CD4-positive, CD25-positive, alpha-beta regulatory T cell (primary cell): ENCODE data around the gene NELFCD. TPM values are rescaled to one million over a fixed set of nuclear protein-coding genes. Genes with fewer than 3 reads are reported as not detected.

Source experiments
- ATAC-seq, 2 donors: fragments of 150-1000 bp; cut with Tn5 transposase; one replicate each; pipeline ENCODE4 v1.10.0; 2021; ENCODE audit warnings: low read depth in 2 of 2, moderate number of reproducible peaks in 2 of 2, moderate library complexity in 1 of 2
- DNase-seq, 3 donors: peaks; one replicate each; pipeline versions ENCODE4 v3.0.0 to v3.0.0-alpha.2; 2012 to 2022; ENCODE audit warnings: mixed read lengths in 1 of 3
- H3K27ac ChIP-seq: one replicate; pipeline ENCODE4 v1.7.0; 2013; ENCODE audit warnings: mild to moderate bottlenecking, low read length; ENCODE audit not compliant: insufficient read depth, poor library complexity, severe bottlenecking
- H3K27me3 ChIP-seq: one replicate; pipeline ENCODE4 v1.7.0; 2013; ENCODE audit warnings: low read length; ENCODE audit not compliant: control insufficient read depth, insufficient read depth
- H3K36me3 ChIP-seq: one replicate; pipeline ENCODE4 v1.7.0; 2013; ENCODE audit warnings: mild to moderate bottlenecking, low read length, moderate library complexity; ENCODE audit not compliant: control insufficient read depth, insufficient read depth
- H3K4me1 ChIP-seq: 2 replicates; pipeline ENCODE4 v1.7.0; 2013; ENCODE audit warnings: mild to moderate bottlenecking, low read length; ENCODE audit not compliant: insufficient read depth, control insufficient read depth, poor library complexity, severe bottlenecking
- H3K4me3 ChIP-seq: one replicate; pipeline ENCODE4 v1.7.0; 2013; ENCODE audit warnings: low read depth, mild to moderate bottlenecking, low read length, moderate library complexity
- H3K9me3 ChIP-seq, 2 experiments: 1 replicate in 1 of 2; 2 replicates in 1 of 2; pipeline ENCODE4 v1.7.0; 2013; ENCODE audit warnings: low read length in 2 of 2, mild to moderate bottlenecking in 1 of 2, moderate library complexity in 1 of 2; ENCODE audit not compliant: control insufficient read depth in 2 of 2
- H3K27ac Mint-ChIP-seq, 3 donors: one replicate each; pipeline ENCODE4 v1.8.0; 2020 to 2022; ENCODE audit warnings: mild to moderate bottlenecking in 3 of 3, mixed read lengths in 3 of 3, moderate library complexity in 2 of 3
- H3K27me3 Mint-ChIP-seq: one replicate; pipeline ENCODE4 v1.8.0; 2022; ENCODE audit warnings: mild to moderate bottlenecking, mixed read lengths
- H3K36me3 Mint-ChIP-seq: one replicate; pipeline ENCODE4 v1.8.0; 2020; ENCODE audit warnings: mixed read lengths
- H3K4me1 Mint-ChIP-seq, 4 donors: one replicate each; pipeline ENCODE4 v1.8.0; 2020 to 2022; ENCODE audit warnings: mixed read lengths in 4 of 4, mild to moderate bottlenecking in 1 of 4
- H3K4me3 Mint-ChIP-seq, 4 donors: one replicate each; pipeline ENCODE4 v1.8.0; 2020 to 2022; ENCODE audit warnings: mild to moderate bottlenecking in 4 of 4, mixed read lengths in 4 of 4, moderate library complexity in 3 of 4
- H3K9me3 Mint-ChIP-seq, 7 donors: one replicate each; pipeline ENCODE4 v1.8.0; 2020 to 2022; ENCODE audit warnings: mixed read lengths in 7 of 7, mild to moderate bottlenecking in 3 of 7, moderate library complexity in 2 of 7
- polyA plus RNA-seq, 4 donors: library from polyadenylated mRNA; unstranded; fragments of 300-500 nt; fragmentation: Illumina TruSeq; gene quantifications; one replicate each; pipeline ENCODE4 v1.2.3, GENCODE V29; 2021
- total RNA-seq: library from RNA; stranded (reverse); gene quantifications from one replicate; pipeline ENCODE4 v1.2.3, GENCODE V29; 2022

Gene NELFCD, protein sequence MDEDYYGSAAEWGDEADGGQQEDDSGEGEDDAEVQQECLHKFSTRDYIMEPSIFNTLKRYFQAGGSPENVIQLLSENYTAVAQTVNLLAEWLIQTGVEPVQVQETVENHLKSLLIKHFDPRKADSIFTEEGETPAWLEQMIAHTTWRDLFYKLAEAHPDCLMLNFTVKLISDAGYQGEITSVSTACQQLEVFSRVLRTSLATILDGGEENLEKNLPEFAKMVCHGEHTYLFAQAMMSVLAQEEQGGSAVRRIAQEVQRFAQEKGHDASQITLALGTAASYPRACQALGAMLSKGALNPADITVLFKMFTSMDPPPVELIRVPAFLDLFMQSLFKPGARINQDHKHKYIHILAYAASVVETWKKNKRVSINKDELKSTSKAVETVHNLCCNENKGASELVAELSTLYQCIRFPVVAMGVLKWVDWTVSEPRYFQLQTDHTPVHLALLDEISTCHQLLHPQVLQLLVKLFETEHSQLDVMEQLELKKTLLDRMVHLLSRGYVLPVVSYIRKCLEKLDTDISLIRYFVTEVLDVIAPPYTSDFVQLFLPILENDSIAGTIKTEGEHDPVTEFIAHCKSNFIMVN
- total RNA-seq (66.3 TPM), polyA plus RNA-seq (10 to 100 TPM; 58.6 to 68.2 (median 59.4) TPM)

DNA sequence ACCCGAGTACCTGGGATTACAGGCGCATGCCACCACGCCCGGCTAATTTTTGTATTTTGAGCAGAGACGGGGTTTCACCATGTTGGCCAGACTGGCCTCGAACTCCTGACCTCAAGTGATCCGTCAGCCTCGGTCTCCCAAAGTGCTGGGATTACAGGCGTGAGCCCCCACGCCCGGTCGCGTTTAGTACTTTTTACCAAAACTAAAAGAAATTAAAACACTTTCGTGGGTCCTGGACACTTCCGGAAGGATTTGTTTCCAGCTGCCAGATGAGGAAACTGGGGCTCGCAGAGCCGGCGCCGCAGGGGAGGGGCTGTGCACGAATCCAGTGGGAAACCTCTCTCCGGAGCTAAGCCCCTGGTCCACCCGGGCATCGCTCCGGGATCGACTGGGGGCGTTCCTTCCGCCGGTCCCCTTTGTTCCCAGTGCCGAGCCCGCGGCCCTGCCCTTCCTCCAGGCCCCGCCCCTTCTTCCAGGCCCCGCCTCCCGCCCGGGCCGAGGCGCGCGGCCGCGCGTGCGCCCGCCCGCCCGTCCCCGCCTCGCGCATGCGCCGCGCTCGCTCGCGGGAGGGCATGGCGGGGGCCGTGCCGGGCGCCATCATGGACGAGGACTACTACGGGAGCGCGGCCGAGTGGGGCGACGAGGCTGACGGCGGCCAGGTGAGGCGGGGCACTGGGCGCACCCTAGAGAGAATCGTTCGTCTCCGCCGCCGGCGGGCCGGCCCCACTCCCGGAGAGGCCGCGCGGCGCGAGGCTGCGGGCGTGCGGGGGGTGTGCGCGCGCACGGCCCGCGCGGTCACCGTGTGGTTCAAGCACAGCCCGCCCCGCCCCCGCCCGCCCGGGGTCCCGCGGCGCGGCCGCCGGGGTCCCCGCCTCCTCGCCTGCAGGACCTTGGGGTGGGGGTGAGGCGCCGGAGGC is at the start of gene NELFCD:
TSS of gene NELFCD (plus strand) at position 546 of the 917 bp plus-strand sequence. CDS start at position 600, 54 bp downstream.
- Mint-ChIP-seq H3K9me3 (peaks cover 0 to 9% (median 2%) of the 10 kb centered on the region in 7 donors), H3K27ac (peak within 1 kb of the TSS; percentile 57 to 83 (median 76)), H3K4me3 (peak within 1 kb of the TSS; percentile 94 to 97 (median 94)), H3K36me3 (peaks cover 4% of the 10 kb centered on the region), H3K27me3 (peaks cover 12% of the 10 kb centered on the region), H3K4me1 (peaks cover 18 to 43% (median 33%) of the 10 kb centered on the region in 4 donors)
- Histone ChIP-seq H3K4me3 (peak within 1 kb of the TSS; percentile 82), H3K36me3 (peaks cover 4% of the 10 kb centered on the region), H3K27me3 (no peaks in the 10 kb centered on the region), H3K4me1 (peaks cover 25% of the 10 kb centered on the region), H3K9me3 (peaks cover 3 to 4% of the 10 kb centered on the region in 2 experiments), H3K27ac (peak within 1 kb of the TSS; percentile 51)
- DNase-seq (peak; percentile 80 to 88 (median 84)), ATAC-seq (peak; percentile 88 to 89)

DNA sequence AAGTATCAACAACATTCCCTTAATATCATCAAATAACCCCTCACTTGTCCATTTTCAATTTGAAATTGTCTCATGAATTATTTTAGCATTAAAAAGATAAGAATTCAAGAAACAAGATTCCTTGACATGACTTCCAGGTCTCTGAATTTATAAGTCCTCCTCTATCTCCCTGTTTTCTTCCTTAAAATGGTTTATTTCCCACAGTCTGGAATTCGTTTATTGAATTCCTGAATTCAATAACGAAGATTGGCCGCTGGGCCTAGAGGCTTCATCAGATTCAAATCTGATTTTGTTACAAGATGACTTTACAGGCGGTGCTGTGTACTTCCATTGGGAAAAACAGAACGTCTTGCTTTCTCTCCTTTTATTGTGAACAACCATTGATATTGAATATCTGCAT is 48.9 kb upstream of the NELFCD start:
- Histone ChIP-seq H3K4me3 (no peak overlapping the region), H3K9me3 (no peaks in the 10 kb centered on the region), H3K36me3 (no peaks in the 10 kb centered on the region), H3K4me1 (no peaks in the 10 kb centered on the region), H3K27ac (no peak overlapping the region), H3K27me3 (peaks cover 9% of the 10 kb centered on the region)
- no peaks in the 10 kb centered on the region for H3K4me1 Mint-ChIP-seq
- no peaks in the 10 kb centered on the region for H3K36me3 Mint-ChIP-seq
- ATAC-seq (no peak), DNase-seq (no peak)
- no peak overlapping the region for H3K4me3 Mint-ChIP-seq
- H3K9me3 Mint-ChIP-seq, result peaks cover 0 to 7% (median 3%) of the 10 kb centered on the region in 7 donors
- no peak overlapping the region for H3K27ac Mint-ChIP-seq
- H3K27me3 Mint-ChIP-seq, result peaks cover 50% of the 10 kb centered on the region

DNA sequence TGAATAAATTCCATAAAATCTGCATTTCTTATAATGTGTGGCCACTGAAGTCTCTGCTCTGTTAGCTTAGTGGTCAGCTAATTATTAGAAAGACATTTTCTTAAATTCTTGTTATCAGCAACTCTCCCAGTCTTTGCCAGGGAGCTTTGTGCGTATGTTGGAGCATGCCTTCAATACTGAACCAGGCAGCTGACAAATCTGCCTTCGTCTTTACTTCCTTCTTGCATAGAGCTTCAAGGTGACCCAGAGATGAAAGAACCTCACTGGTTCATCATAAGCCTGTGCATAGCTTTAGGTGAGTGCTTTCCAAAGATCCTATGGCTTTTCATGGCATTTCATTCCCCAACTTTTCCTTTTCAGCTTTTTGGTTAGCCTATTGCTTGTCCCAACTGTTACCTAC is 43.0 kb upstream of the NELFCD start:
- ATAC-seq, result no peak
- Mint-ChIP-seq H3K27me3 (peaks cover 75% of the 10 kb centered on the region), H3K4me3 (no peak overlapping the region)

DNA sequence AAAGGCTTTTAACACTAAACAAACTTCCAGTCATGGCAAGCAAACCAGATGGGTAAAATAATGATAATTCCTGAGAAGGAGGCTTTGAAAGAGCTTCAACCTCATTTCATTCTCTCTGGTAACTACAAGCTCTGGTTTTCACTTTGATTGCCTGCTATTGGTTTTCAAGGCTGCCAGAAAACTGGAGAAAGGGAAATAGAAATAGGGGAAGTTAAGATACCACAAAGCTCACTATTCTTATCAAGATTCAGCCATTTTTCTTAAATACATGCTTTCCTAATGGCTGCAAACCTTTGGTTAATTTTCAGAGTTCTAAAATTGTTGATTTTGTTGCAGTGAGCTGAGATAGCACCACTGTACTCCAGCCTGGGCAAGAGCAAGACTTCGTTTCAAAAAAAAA is 42.5 kb upstream of the NELFCD start:
- no peaks in the 10 kb centered on the region for H3K4me1 Mint-ChIP-seq
- H3K4me3 ChIP-seq, result no peak overlapping the region
- ATAC-seq (no peak), DNase-seq (no peak)
- no peaks in the 10 kb centered on the region for H3K4me1 ChIP-seq
- H3K4me3 Mint-ChIP-seq, result no peak overlapping the region
- peaks cover 74% of the 10 kb centered on the region for H3K27me3 Mint-ChIP-seq
- no peaks in the 10 kb centered on the region for H3K9me3 ChIP-seq
- no peaks in the 10 kb centered on the region for H3K36me3 Mint-ChIP-seq
- H3K9me3 Mint-ChIP-seq, result peaks cover 0 to 7% (median 3%) of the 10 kb centered on the region in 7 donors
- H3K27ac Mint-ChIP-seq, result no peak overlapping the region
- no peak overlapping the region for H3K27ac ChIP-seq
- H3K36me3 ChIP-seq, result no peaks in the 10 kb centered on the region
- H3K27me3 ChIP-seq, result peaks cover 13% of the 10 kb centered on the region

More for the DNA sequence above, 43.0 kb upstream of the NELFCD start:
- Mint-ChIP-seq H3K27ac (no peak overlapping the region), H3K9me3 (peaks cover 0 to 7% (median 3%) of the 10 kb centered on the region in 7 donors), H3K36me3 (no peaks in the 10 kb centered on the region), H3K4me1 (no peaks in the 10 kb centered on the region)
- no peaks in the 10 kb centered on the region for H3K9me3 ChIP-seq
- H3K27ac ChIP-seq, result no peak overlapping the region
- H3K36me3 ChIP-seq, result no peaks in the 10 kb centered on the region
- DNase-seq, result no peak
- no peak overlapping the region for H3K4me3 ChIP-seq
- no peaks in the 10 kb centered on the region for H3K4me1 ChIP-seq
- peaks cover 13% of the 10 kb centered on the region for H3K27me3 ChIP-seq

DNA sequence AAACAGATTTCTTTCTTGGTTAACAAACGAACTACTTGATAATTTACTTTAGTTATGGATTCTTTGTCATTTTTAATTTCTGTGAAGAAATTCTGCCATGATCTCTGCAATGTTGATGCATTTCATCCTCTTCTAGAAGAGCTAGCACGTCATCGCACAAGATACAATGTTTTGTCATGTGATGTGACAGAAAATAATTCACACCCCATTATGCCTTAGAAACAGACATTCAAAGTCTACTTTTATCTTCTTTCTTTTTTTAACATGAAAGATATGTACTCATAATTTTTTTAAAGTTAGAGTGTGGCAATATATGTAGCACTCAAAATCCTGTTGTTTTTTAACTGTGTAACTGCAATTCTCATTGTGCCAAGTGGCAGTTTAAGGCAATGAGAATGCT is 39.6 kb upstream of the NELFCD start:
- no peak overlapping the region for H3K4me3 Mint-ChIP-seq
- H3K4me1 ChIP-seq, result no peaks in the 10 kb centered on the region
- H3K27ac ChIP-seq, result no peak overlapping the region
- H3K27me3 ChIP-seq, result peaks cover 13% of the 10 kb centered on the region
- no peaks in the 10 kb centered on the region for H3K9me3 ChIP-seq
- no peaks in the 10 kb centered on the region for H3K36me3 Mint-ChIP-seq
- no peak for DNase-seq
- peaks cover 56% of the 10 kb centered on the region for H3K27me3 Mint-ChIP-seq
- ATAC-seq, result no peak
- no peak overlapping the region for H3K4me3 ChIP-seq
- no peaks in the 10 kb centered on the region for H3K36me3 ChIP-seq
- no peaks in the 10 kb centered on the region for H3K4me1 Mint-ChIP-seq
- peaks cover 0 to 1% (median 0%) of the 10 kb centered on the region in 7 donors for H3K9me3 Mint-ChIP-seq
- H3K27ac Mint-ChIP-seq, result no peak overlapping the region

DNA sequence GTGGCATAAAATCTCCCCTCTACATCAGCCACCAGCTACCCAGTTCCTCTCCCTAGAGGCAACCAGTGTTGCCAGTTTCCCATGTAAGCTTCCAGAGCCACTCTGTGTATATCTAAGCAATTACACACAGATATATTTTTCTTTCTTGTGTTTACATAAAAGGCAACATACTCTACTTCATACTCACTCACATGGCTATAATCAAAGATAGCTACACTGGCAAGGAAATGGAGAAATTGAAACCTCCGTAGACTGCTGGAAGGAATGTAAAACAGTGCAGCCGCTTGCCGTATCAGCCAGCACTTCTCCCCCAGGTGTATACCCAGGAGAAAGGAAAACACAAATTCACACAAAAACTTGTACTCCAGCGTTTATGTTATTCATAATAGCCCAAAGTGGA is 38.5 kb upstream of the NELFCD start:
- peaks cover 13% of the 10 kb centered on the region for H3K27me3 ChIP-seq
- H3K9me3 ChIP-seq, result no peaks in the 10 kb centered on the region
- DNase-seq (no peak), ATAC-seq (no peak)
- no peaks in the 10 kb centered on the region for H3K36me3 Mint-ChIP-seq
- H3K27me3 Mint-ChIP-seq, result peaks cover 50% of the 10 kb centered on the region
- no peaks in the 10 kb centered on the region for H3K4me1 Mint-ChIP-seq
- H3K9me3 Mint-ChIP-seq, result peaks cover 0 to 1% (median 0%) of the 10 kb centered on the region in 7 donors
- H3K4me1 ChIP-seq, result no peaks in the 10 kb centered on the region
- no peak overlapping the region for H3K27ac Mint-ChIP-seq
- H3K27ac ChIP-seq, result no peak overlapping the region
- no peak overlapping the region for H3K4me3 Mint-ChIP-seq
- H3K4me3 ChIP-seq, result no peak overlapping the region
- H3K36me3 ChIP-seq, result no peaks in the 10 kb centered on the region

DNA sequence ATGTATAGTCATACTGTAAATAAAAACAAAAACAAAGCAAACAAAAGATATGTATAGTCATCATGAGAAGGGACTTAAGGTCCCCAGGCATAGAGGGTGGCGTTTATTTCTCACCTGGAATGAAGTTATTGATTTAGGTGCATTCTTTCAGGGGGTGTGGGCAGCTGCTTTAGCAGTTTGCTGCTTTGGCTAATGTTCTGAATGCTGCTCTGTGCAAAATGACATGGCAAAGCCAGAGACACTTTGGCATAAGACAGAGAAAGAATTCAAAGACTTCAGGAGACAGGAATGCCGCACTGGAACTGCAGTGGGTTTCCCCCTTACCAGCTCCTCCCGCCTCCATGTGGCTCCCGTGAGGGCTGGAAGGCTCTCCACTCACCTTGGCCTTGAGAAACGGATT is 36.4 kb upstream of the NELFCD start:
- H3K4me1 Mint-ChIP-seq, result no peaks in the 10 kb centered on the region
- DNase-seq, result no peak
- no peak overlapping the region for H3K27ac Mint-ChIP-seq
- no peak overlapping the region for H3K27ac ChIP-seq
- H3K27me3 Mint-ChIP-seq, result peaks cover 43% of the 10 kb centered on the region
- no peaks in the 10 kb centered on the region for H3K9me3 ChIP-seq
- H3K4me3 ChIP-seq, result no peak overlapping the region
- no peak overlapping the region for H3K4me3 Mint-ChIP-seq
- no peak for ATAC-seq
- H3K36me3 ChIP-seq, result no peaks in the 10 kb centered on the region
- H3K9me3 Mint-ChIP-seq, result peaks cover 0 to 1% (median 0%) of the 10 kb centered on the region in 7 donors
- H3K36me3 Mint-ChIP-seq, result no peaks in the 10 kb centered on the region
- H3K4me1 ChIP-seq, result no peaks in the 10 kb centered on the region
- H3K27me3 ChIP-seq, result peaks cover 3% of the 10 kb centered on the region
